NCI-H446 (cell line): ENCODE measurements around the gene MYO1E.
"Not testable (repeated sequence)": the region's sequence is repeated elsewhere in the genome, so short reads cannot be mapped to it uniquely, and the experiment has no call there.

ENCODE experiments used
- DNase-seq, 2 experiments: peaks; one replicate each; lab custom pipeline; 2025; lab: John Stamatoyannopoulos, UW

The MYO1E gene

GRCh38 chr15:59162080-59162479, 210.6 kb downstream of the MYO1E start:
- not testable (repeated sequence) for DNase-seq

GRCh38 chr15:59160880-59161593, 211.6 kb downstream of the MYO1E start:
- DNase-seq: no peak

DNA sequence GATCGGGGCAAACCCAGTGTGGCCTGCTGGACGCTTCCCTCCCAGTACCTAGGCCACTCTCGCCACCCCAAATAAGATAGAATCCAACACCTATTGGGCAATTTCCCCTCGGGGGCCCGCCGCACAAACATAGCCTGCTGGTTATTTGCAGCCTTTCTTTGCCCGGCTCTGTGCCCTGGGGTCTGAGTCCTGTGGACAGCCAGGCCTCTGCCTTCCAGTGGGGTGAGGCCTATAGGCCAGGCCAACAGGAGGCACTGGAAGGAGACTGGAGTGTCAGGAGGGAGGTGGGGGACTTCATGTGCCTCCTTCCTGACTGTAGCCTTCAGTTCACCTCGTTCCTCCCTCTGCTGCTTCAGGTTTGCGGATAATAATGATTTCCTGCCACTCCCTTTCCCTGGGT, 213.5 kb downstream of the MYO1E start:
- no peak for DNase-seq

DNA sequence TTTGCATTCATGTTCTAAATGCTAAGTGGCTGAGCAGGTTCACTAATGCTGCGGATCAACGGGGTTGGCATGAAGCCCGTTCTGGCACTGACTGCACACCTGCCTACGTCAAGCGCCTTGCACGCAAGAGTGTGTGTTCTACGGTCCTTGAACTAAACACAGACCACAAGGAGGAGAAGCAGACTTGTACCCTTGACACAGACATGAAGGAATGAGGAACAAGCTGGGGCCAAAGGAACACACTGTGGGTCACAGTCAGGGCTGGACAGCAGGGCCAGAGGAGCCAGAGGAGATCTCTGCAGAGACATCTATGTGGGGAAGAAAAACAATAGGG, 214.0 kb downstream of the MYO1E start:
- DNase-seq: no peak

GRCh38 chr15:59157840-59158700, 214.6 kb downstream of the MYO1E start:
- no peak for DNase-seq

- DNase-seq: no peak
Measured at GRCh38 chr15:59157396-59157795, 215.3 kb downstream of the MYO1E start.

DNA sequence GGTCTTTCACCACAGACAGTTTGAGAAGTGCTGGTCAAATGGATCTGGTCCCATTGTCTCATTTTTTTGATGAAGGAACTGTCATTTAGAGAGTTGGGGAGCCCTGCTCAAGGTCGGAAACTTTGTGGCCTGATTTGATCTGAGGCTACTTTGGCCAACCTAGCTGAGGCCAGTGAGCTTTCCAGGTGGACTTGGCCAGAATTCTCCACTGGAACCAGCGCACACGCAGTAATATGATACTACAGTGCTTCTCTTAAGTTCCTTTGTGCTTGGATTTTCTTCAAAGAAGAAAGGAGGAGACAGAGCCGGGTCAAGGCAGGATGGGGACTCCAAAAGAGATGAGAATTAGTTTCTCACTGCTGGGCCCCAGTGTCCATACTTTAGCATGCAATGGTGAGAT, 217.2 kb downstream of the MYO1E start:
- DNase-seq: no peak

- DNase-seq: no peak
Measured at GRCh38 chr15:59154243-59154642, 218.4 kb downstream of the MYO1E start.

DNA sequence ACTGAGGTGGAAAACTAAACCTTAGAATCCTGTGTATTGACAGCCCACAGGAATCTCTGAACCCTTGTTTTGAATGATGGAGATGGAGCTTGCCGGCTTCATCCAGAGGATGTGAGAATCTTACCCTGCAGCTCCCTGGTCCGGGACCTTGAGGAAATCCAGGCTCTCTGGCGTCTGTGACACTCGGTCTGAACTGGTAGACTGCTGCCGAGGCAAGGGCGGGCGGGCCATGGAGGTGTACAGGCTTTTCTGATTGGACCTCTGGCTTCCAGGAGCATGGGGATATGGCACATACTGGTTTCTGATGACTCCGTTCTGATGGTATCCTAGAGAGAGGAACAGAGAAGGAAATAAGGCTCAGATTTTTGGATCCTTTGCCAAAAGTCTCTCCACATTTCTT, 219.2 kb downstream of the MYO1E start:
- DNase-seq: no peak

- DNase-seq: no peak
Measured at GRCh38 chr15:59152694-59153450, 219.8 kb downstream of the MYO1E start.

- DNase-seq: no peak
Measured at GRCh38 chr15:59150185-59150584, 222.5 kb downstream of the MYO1E start.

- no peak for DNase-seq
Measured at GRCh38 chr15:59148153-59148833, 224.4 kb downstream of the MYO1E start.

GRCh38 chr15:59147666-59148065, 225.0 kb downstream of the MYO1E start:
- no peak for DNase-seq

DNA sequence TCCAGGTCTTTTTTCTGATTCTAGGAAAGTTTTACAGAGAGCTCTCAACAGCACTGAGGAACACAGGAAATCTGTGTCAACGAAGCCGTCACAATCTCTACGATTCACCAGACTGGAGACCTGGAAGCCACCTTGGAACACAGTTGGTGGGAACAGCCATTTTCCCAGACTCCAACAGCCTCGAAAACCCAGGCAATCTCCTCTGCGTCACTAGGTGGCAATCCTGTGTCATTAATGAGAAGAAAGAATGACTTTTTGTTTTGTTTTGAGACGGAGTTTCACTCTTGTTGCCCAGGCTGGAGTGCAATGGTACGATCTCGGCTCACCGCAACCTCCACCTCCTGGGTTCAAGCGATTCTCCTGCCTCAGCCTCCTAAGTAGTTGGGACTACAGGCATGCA, 228.1 kb downstream of the MYO1E start:
- not testable (repeated sequence) for DNase-seq

DNA sequence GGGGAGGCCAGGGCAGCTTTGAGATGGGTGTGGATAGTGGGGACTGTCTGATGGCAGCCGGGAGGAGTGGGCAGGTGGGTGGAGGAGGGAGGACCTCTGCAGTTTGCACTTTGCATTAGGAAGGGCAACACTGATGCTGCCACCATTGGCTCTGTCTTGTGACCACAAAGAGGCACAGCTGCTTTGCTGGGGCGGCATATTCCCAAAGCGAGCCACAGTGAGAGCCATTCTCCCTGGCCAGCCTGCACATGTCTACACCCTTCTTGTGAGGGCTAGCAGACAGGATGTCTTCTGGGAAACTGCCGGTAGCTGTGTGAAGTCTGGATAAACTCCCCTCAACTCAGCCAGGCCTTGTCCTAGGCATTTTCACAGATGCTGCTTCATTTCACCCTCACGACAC, 229.4 kb downstream of the MYO1E start:
- no peak for DNase-seq

- no peak for DNase-seq
Measured at GRCh38 chr15:59140422-59141226, 232.0 kb downstream of the MYO1E start.

DNA sequence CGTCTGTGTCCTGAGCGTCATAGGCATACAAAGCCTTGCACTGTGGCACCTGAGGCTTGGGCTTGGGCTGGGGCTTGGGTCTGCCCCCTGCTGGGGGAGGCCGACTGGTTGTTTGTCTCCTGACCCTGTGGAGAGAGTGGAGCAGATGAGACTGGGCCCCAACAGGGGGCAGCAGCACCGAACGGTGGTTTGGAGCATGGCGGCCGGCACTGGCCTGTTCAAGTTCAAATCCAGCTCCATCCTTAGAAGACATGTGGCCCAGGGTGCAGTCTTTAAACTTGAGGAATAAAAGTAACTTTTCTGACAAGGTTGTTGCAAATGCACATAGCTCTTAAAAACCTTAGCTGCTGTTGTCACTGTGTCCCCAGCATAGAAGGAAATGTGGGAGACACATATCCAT, 234.4 kb downstream of the MYO1E start:
- DNase-seq: no peak

DNA sequence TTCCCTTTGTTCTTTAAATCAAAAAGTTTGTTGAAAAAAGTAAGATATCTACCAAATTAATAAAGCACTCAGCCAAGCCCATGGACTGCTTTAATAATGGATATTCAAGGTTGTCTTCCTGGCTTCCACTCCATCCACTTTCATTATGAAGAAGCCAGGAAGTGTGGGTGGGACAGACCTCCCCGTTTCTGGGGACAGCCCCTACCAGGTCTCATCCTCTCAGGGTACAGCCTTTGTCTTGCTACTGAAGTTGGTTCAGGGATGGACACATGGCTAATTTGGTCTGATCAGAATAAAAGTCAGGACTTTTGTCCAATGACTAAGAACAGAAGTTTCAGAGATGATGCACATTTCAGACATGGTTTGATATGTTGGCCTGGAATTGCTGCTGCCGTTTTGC, 235.1 kb downstream of the MYO1E start:
- no peak for DNase-seq

- no peak for DNase-seq
Measured at GRCh38 chr15:59133929-59134427, 238.7 kb downstream of the MYO1E start.

GRCh38 chr15:59131969-59132562, 240.6 kb downstream of the MYO1E start:
- DNase-seq: no peak

DNA sequence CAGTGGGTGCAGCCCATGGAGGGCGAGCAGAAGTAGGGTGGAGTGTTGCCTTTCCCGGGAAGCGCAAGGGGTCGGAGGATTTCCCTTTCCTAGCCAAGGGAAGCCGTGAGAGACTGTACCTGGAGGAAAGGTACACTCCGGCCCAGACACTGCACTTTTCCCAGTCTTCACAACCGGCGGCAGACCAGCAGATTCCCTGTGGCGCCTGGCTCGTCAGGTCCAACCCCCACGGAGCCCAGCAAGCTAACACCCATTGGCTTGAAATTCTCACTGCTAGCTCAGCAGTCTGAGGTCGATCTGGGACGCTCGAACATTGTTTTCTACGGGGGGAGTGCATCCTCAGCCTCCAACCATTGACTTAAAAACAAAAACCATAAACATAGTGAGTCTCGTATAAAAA, 241.2 kb downstream of the MYO1E start:
- no peak for DNase-seq
